Measurements from ENCODE around the gene CLEC19A.

CLEC19A gene

DNA sequence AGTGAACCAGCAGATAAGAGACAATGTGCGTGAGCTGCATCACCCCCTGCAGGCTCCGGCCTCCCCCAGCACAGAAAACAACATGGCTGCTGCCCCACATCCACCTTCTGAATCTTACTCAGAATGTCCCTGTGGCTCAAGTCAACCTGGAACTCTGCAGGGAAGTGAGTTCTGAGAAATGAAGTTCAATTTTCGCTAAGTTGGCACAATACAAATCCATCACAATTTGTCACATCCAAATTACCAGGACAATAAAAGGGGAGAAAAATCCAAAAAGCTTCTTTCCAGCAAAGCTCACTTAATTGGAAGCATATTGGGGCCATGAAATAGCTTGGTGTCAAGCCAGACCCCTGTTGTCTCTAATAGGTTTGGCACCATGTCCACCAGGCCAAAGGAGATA lies 38.1 kb downstream of the CLEC19A start:
- in situ Hi-C loops (cut with MboI; ENCODE audit: low pct_unique_long_range_greater_than_20kb, low sequenced_read_pairs, unreplicated experiment) = no loop called here
- no peak for DNase-seq (ENCODE audit: low spot score)
- TF ChIP-seq, protein P1, sequence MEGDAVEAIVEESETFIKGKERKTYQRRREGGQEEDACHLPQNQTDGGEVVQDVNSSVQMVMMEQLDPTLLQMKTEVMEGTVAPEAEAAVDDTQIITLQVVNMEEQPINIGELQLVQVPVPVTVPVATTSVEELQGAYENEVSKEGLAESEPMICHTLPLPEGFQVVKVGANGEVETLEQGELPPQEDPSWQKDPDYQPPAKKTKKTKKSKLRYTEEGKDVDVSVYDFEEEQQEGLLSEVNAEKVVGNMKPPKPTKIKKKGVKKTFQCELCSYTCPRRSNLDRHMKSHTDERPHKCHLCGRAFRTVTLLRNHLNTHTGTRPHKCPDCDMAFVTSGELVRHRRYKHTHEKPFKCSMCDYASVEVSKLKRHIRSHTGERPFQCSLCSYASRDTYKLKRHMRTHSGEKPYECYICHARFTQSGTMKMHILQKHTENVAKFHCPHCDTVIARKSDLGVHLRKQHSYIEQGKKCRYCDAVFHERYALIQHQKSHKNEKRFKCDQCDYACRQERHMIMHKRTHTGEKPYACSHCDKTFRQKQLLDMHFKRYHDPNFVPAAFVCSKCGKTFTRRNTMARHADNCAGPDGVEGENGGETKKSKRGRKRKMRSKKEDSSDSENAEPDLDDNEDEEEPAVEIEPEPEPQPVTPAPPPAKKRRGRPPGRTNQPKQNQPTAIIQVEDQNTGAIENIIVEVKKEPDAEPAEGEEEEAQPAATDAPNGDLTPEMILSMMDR (IDR thresholded peaks at IDR 0.05; ENCODE audit: extremely low read depth, insufficient read depth, missing control alignments) = no peak

DNA sequence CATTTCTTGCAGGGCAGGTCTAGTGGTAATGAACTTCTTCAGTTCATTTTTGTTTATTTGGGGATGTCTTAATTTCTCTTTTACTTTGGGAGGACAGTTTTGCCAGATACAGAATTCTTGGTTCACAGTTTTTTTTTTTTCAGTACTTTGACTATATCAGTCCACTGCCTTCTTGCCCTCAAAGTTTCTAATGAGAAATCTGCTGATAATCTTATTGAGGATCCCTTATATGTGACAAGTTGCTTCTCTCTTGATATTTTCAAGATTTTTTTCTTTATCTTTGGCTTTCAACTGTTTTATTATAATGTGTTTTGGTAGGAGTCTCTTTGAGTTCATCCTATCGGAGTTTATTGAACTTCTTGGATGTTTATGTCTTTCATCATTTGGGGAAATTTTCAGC lies 42.8 kb downstream of the CLEC19A start:
- TF ChIP-seq, protein P1 (IDR thresholded peaks at IDR 0.05; ENCODE audit: extremely low read depth, insufficient read depth, missing control alignments) = no peak
- no peak for DNase-seq (ENCODE audit: low spot score)
- in situ Hi-C loops (cut with MboI; ENCODE audit: low pct_unique_long_range_greater_than_20kb, low sequenced_read_pairs, unreplicated experiment) = no loop called here

DNA sequence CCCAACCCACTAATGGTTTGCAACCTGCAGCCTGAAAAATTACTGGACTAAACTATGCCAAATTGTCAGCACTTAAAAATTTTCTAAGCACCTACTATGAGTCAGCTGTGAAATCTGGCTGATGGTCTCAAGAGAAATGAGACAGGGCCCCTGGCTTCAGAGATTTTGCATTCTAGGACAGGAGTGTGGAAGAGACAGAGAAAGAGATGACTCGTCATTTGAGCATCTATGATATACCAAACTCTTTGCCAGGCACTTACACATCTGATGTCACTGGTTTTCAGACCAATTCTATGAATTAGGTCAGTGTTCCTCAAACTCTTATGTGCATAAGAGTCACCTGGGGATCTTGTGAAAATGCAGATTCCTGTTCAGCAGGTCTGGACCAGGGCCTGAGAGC lies 44.4 kb downstream of the CLEC19A start:
- no peak for DNase-seq (ENCODE audit: low spot score)
- in situ Hi-C loops (cut with MboI; ENCODE audit: low pct_unique_long_range_greater_than_20kb, low sequenced_read_pairs, unreplicated experiment) = no loop called here

DNA sequence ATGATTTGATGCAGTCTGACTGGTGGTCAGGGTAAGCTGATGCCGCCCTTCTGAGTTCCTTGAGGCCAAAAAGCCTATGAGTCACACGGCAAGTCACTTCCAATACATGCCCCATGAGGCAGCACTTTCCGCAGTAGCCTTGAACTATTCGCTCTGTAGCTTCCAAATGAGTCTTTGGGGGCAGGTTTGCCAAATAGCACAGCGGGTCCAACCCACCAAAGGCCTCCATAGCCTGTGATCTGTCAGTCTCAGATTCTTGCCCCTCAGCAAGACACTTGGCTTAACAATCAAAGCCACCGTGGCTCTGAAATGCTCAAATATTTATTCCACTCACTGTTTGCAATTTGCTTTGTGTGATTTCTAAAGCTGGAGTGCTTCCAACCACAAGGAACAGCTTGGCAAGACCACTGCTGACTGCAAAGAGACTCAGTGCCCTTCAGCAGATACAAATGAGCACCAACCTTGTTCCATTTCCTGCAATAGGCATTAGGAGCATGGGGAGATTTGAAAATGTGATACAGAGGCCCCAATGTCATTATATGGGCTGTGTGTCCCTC lies 45.4 kb downstream of the CLEC19A start:
- TF ChIP-seq, protein P1 (IDR thresholded peaks at IDR 0.05; ENCODE audit: extremely low read depth, insufficient read depth, missing control alignments) = no peak
- DNase-seq (ENCODE audit: low spot score) = no peak
- in situ Hi-C loops (cut with MboI; ENCODE audit: low pct_unique_long_range_greater_than_20kb, low sequenced_read_pairs, unreplicated experiment) = no loop called here

More for the DNA sequence above, 44.4 kb downstream of the CLEC19A start:
- TF ChIP-seq, protein P1 (IDR thresholded peaks at IDR 0.05; ENCODE audit: extremely low read depth, insufficient read depth, missing control alignments) = no peak

DNA sequence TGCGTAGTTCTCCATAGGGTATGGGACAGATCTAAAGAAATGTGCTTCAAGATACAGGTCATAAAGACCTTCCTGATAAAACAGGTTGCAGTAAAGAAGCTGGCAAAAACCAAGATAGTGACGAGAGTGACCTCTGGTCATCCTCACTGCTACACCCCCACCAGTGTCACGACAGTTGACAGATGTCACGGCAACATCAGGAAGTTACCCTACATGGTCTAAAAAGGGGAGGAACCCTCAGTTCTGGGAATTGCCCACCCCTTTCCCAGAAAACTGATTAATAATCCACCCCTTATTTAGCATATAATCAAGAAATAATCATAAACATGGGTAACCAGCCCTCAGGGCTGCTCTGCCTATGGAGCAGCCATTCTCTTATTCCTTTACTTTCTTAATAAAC lies 46.3 kb downstream of the CLEC19A start:
- in situ Hi-C loops (cut with MboI; ENCODE audit: low pct_unique_long_range_greater_than_20kb, low sequenced_read_pairs, unreplicated experiment) = no loop called here
- TF ChIP-seq, protein P1 (IDR thresholded peaks at IDR 0.05; ENCODE audit: extremely low read depth, insufficient read depth, missing control alignments) = no peak
- no peak for DNase-seq (ENCODE audit: low spot score)

DNA sequence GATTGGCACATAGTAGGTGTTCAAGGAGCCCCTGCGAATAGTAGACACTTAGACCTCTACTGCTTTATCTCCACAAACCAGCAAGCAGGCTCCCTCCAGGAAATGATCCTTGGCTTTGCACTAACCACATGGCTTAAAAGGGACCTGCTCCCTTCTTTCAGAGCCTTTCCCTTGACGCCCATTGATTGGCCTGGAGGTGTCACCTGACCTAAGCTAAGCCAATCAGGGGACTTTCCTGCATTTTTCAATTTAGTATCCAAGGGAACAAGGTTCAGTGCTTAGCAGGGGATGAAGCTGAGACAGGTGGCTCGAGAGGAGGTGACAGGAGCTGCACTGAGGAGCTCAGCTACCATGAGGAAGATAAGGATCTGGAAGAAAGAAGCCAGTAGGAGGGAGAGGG lies 52.8 kb downstream of the CLEC19A start:
- in situ Hi-C loops (cut with MboI; ENCODE audit: low pct_unique_long_range_greater_than_20kb, low sequenced_read_pairs, unreplicated experiment) = no loop called here
- TF ChIP-seq, protein P1 (IDR thresholded peaks at IDR 0.05; ENCODE audit: extremely low read depth, insufficient read depth, missing control alignments) = no peak
- DNase-seq (ENCODE audit: low spot score) = no peak
